Activated naive CD4-positive, alpha-beta T cell treated with anti-CD3 and anti-CD28 coated beads, Interleukin-2, amount 50 U/mL, for 72 hours (primary cell): ENCODE measurements around the gene MADD. TPM values are rescaled to one million over a fixed set of nuclear protein-coding genes. Genes with fewer than 3 reads are reported as not detected.
"Not testable (repeated sequence)": the region's sequence is repeated elsewhere in the genome, so short reads cannot be mapped to it uniquely, and the experiment has no call there.

Experiments used
- ATAC-seq, 2 donors: fragments of 150-1000 bp; cut with Tn5 transposase; 2 replicates each; pipeline ENCODE4 v1.10.0; 2021; ENCODE audit warnings: mild to moderate bottlenecking in 2 of 2, moderate library complexity in 2 of 2
- DNase-seq, 2 donors: peaks; one replicate each; pipeline ENCODE4 v3.0.0; 2021 to 2022; ENCODE audit warnings: low spot score in 2 of 2
- H3K27ac Mint-ChIP-seq, 2 donors: one replicate each; pipeline ENCODE4 v1.8.0; 2022; ENCODE audit warnings: mild to moderate bottlenecking in 2 of 2, mixed read lengths in 2 of 2
- H3K36me3 Mint-ChIP-seq, 2 donors: one replicate each; pipeline ENCODE4 v1.8.0; 2022; ENCODE audit warnings: mixed read lengths in 2 of 2
- H3K9me3 Mint-ChIP-seq, 2 donors: one replicate each; pipeline ENCODE4 v1.8.0; 2022; ENCODE audit warnings: mixed read lengths in 2 of 2
- total RNA-seq, 2 donors: library from RNA; stranded (reverse); gene quantifications; one replicate each; pipeline ENCODE4 v1.2.3, GENCODE V29; 2022

MADD gene
- total RNA-seq, 2 donors from 2014 or later: 68.9 to 140 TPM

DNA sequence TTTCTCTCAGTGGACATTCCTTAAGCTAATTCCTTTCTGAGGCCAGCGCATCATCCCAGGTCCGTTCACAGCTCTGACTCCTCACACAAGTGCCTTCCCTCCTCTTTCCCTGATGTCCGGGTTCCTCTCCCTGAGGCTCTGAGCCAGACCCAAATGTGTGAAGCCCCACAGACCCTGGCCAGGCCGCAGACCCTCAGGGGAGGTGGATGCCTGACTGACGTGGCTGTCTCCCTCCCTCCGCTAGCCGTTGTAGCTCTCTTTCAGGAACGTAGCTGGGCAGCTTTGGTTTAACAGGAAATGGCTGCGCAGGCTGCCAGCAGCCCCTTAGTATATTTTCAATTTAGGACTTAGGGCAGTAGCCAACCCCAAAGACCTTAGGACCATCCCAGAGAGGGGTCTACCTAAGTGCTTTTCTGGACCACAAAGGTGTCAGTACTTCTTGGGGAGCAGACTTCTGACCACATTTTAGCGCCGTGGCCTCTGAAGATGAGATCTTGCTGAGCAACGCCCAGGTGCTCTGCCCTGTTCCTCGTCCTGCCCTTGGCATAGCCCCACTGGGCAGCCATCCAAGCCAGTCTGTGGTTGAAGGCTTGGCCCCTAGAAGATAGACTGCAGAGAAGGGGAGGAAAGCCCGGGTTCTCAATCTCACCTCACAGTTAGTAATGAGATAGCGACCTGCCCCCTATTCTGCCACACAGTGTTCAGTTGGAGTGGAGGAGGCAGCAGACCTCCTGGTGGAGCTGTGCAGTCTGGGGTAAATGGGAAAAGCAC lies 55.5 kb downstream of the MADD start:
- Mint-ChIP-seq H3K36me3 (peaks cover 0 to 6% of the 10 kb centered on the region in 2 donors), H3K9me3 (no peaks in the 10 kb centered on the region), H3K27ac (peak overlapping the region; percentile 1 to 79)
- no peak for ATAC-seq
- no peak for DNase-seq

- Mint-ChIP-seq H3K36me3 (peaks cover 0 to 6% of the 10 kb centered on the region in 2 donors), H3K9me3 (no peaks in the 10 kb centered on the region), H3K27ac (peak overlapping the region; percentile 27 to 79)
- no peak for ATAC-seq
- DNase-seq: no peak
Observed at GRCh38 chr11:47326198-47326597, 56.3 kb downstream of the MADD start.

- ATAC-seq (no peak), DNase-seq (no peak)
- Mint-ChIP-seq H3K36me3 (peaks cover 0 to 6% of the 10 kb centered on the region in 2 donors), H3K9me3 (no peaks in the 10 kb centered on the region), H3K27ac (peak overlapping the region; percentile 79)
Observed at GRCh38 chr11:47327025-47327424, 57.1 kb downstream of the MADD start.

- ATAC-seq (no peak), DNase-seq (no peak)
- H3K36me3 Mint-ChIP-seq: peaks cover 0 to 6% of the 10 kb centered on the region in 2 donors
- peak overlapping the region; percentile 75 to 79 for H3K27ac Mint-ChIP-seq
- no peaks in the 10 kb centered on the region for H3K9me3 Mint-ChIP-seq
Observed at GRCh38 chr11:47327949-47328348, 58.0 kb downstream of the MADD start.

GRCh38 chr11:47328449-47329390 lies 58.8 kb downstream of the MADD start:
- H3K36me3 Mint-ChIP-seq: peaks cover 0 to 6% of the 10 kb centered on the region in 2 donors
- H3K9me3 Mint-ChIP-seq: no peaks in the 10 kb centered on the region
- ATAC-seq: no peak

DNA sequence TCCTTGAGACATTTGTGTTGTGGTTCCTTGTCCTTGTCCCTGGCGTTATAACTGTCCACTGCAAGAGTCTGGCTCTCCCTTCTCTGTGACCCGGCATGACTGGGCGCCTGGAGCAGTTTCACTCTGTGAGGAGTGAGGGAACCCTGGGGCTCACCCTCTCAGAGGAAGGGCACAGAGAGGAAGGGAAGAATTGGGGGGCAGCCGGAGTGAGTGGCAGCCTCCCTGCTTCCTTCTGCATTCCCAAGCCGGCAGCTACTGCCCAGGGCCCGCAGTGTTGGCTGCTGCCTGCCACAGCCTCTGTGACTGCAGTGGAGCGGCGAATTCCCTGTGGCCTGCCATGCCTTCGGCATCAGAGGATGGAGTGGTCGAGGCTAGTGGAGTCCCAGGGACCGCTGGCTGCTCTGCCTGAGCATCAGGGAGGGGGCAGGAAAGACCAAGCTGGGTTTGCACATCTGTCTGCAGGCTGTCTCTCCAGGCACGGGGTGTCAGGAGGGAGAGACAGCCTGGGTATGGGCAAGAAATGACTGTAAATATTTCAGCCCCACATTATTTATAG lies 59.6 kb downstream of the MADD start:
- DNase-seq: no peak
- peaks cover 0 to 6% of the 10 kb centered on the region in 2 donors for H3K36me3 Mint-ChIP-seq
- H3K9me3 Mint-ChIP-seq: no peaks in the 10 kb centered on the region

More at GRCh38 chr11:47328449-47329390, 58.8 kb downstream of the MADD start:
- DNase-seq: no peak
- H3K27ac Mint-ChIP-seq: peak overlapping the region; percentile 36 to 79

DNA sequence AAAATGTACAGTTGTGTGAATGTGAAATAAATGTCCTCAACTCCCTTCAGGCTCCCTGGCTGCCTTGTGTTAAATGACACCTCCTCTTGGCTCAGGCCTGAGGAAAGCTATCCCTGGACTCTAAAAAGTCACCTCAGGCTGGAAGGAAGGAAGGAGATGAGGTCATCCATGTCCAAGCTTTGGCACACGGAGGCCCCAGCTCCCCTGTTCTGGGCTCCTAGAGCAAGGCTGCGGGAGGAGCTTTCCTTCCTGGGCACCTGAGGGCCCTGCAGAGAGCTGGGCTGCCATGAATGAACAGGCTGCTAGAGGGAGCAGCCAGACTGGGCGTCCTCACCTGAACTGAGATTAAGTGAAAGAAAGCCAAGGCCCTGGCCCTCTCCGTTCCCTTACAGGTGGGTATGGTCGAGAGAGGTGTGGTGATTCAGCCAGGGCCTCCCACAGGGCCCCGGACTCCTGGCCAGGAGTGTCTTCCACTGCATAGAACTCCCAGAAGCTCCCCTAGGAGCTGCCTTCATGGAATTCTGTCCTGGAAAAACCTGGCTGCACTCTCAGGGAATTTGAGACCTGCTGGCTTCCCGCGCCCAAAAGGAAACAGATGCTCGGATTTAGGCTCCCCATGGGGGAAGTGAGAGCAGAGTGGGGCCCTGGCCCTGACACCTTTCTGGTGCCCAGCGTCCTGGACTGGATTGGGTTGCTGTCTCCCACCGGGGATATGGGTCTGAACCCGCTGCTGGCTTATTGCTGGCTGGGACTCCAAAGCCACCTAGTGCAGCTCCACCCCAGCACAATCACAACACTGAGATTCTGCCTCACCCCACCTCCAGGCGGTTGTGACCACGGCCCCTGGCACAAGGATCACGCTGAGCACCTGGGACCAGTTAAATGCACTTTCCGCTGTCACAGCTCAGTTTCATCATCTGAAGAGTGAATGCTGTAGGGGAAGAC lies 60.3 kb downstream of the MADD start:
- ATAC-seq: no peak
- H3K27ac Mint-ChIP-seq: peak overlapping the region in 1 of 2 donors; percentile 79
- H3K9me3 Mint-ChIP-seq: no peaks in the 10 kb centered on the region
- peaks cover 0 to 3% of the 10 kb centered on the region in 2 donors for H3K36me3 Mint-ChIP-seq
- DNase-seq: no peak

More for the DNA sequence above, 59.6 kb downstream of the MADD start:
- peak overlapping the region in 1 of 2 donors; percentile 79 for H3K27ac Mint-ChIP-seq
- no peak for ATAC-seq

DNA sequence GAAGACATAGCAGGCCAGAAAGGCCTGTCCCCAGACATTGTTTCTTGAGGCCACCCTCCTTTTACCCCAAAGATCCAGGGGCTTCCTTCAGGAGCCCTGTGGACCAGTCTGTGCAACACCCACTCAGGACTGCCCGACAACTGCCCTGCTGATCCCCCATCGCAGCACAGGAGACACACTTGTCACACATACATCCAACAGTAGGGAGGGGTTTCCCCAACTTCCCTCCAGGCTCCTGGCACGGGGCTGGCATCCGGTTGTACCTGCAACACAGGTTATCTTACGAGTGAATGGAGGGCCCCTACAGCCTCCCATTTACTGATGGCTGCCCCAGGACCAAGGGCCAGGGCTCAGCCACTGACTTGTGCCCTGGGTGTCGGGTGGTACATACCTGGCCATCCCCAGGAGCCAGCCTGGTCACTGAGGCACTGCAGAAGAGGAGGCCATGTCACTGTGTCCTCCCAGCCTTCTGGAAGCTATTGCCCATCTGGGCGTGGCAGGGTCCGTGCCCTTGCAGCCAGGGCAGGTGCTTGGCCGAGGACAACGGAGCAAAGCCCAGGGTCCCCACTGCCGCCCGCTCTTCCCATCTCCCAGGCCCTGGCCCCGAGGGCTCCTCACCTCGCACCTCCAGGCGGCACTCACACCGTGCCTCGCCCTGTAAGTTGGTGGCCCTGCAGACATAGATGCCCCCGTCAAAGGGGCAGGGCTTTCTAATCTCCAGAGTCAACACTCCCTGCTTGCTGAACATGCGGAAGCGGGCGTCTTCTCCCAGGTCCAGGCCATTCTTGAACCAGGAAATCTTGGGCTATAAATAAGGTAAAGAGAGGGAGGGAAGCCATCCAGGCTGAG lies 61.7 kb downstream of the MADD start:
- ATAC-seq (peak in 1 of 2 donors; percentile 12), DNase-seq (no peak)
- Mint-ChIP-seq H3K27ac (peak overlapping the region; percentile 36 to 39), H3K9me3 (no peaks in the 10 kb centered on the region), H3K36me3 (no peaks in the 10 kb centered on the region)

GRCh38 chr11:47332303-47332711 lies 62.4 kb downstream of the MADD start:
- Mint-ChIP-seq H3K36me3 (no peaks in the 10 kb centered on the region), H3K9me3 (no peaks in the 10 kb centered on the region), H3K27ac (peak overlapping the region; percentile 36 to 39)
- ATAC-seq (no peak), DNase-seq (no peak)

- Mint-ChIP-seq H3K27ac (no peak overlapping the region), H3K9me3 (no peaks in the 10 kb centered on the region), H3K36me3 (no peaks in the 10 kb centered on the region)
- no peak for DNase-seq
- ATAC-seq: no peak
Observed at GRCh38 chr11:47332791-47333525, 63.0 kb downstream of the MADD start.

DNA sequence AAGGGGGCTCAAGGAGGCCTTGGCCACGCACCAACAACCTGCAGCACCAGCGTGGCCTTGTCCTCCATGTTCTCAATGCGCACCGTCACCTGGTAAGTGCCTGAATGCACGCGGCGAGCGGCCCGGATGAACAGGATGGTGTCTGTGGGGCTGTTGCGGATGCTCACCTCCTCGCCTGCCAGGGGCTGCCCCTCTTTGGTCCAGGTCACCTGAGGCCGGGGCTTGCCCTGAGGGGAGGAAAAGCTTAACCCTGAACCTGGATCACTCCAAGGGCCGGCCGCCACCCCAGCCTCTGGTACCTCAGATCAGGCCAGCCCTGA lies 63.6 kb downstream of the MADD start:
- no peaks in the 10 kb centered on the region for H3K9me3 Mint-ChIP-seq
- no peak overlapping the region for H3K27ac Mint-ChIP-seq
- ATAC-seq (no peak), DNase-seq (no peak)
- no peaks in the 10 kb centered on the region for H3K36me3 Mint-ChIP-seq

DNA sequence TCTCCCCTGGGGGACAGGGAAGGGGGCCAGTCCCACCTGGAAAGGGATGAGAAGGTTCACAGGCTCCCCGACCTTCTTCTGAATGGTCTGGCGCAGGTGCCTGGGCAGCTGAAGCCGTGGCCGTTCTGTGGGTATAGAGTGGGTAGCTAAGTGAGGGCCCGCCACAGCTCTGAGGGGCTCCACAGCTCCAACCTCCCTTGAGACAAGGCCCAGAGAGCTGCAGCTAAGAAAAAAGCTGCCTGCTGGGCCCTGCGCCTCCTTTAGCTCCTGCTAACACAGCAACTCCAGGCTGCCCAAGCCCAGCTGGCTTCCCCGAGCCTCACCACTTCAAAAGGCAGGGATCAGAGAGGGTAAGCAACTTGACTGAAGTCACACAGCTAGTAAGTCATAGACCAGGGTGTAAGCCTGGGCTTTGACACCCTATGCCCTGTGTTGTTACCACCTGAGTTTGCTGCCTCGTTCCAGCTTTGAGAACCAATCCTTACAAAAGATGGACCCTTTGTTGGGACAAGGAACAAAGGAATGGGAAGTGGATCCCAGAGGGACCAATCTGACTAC lies 64.0 kb downstream of the MADD start:
- no peak for ATAC-seq
- Mint-ChIP-seq H3K27ac (no peak overlapping the region), H3K36me3 (no peaks in the 10 kb centered on the region), H3K9me3 (no peaks in the 10 kb centered on the region)
- DNase-seq: no peak

GRCh38 chr11:47334699-47335411 lies 64.9 kb downstream of the MADD start:
- not testable (repeated sequence) for H3K9me3 Mint-ChIP-seq, H3K36me3 Mint-ChIP-seq, DNase-seq, ATAC-seq, H3K27ac Mint-ChIP-seq

GRCh38 chr11:47335733-47336132 lies 65.8 kb downstream of the MADD start:
- ATAC-seq (no peak), DNase-seq (no peak)
- no peaks in the 10 kb centered on the region for H3K36me3 Mint-ChIP-seq
- H3K27ac Mint-ChIP-seq: no peak overlapping the region
- H3K9me3 Mint-ChIP-seq: no peaks in the 10 kb centered on the region
